GM19043 (cell line): ENCODE measurements around the gene PTGES2.

Source experiments
- ATAC-seq: cut with Tn5 transposase; IDR thresholded peaks from one replicate; pipeline ENCODE4 v1.9.1; 2021; ENCODE audit warnings: low read depth; ENCODE audit not compliant: unreplicated experiment

The PTGES2 gene

GRCh38 chr9:128127568-128127989 is at the start of gene PTGES2:
Gene PTGES2, minus strand, starts transcription at chr9:128127729. Its CDS starts 12 bp downstream, at chr9:128127717.
- ATAC-seq, result peak; percentile 50

GRCh38 chr9:128175726-128176125 is 48.2 kb upstream of the PTGES2 start:
- ATAC-seq, result no peak

GRCh38 chr9:128175102-128175563 is 47.6 kb upstream of the PTGES2 start:
- ATAC-seq, result no peak

- no peak for ATAC-seq
Measured at GRCh38 chr9:128174062-128174461, 46.5 kb upstream of the PTGES2 start.

GRCh38 chr9:128169925-128170324 is 42.4 kb upstream of the PTGES2 start:
- no peak for ATAC-seq

- no peak for ATAC-seq
Measured at GRCh38 chr9:128169492-128169891, 42.0 kb upstream of the PTGES2 start.

- ATAC-seq, result no peak
Measured at GRCh38 chr9:128168731-128169308, 41.3 kb upstream of the PTGES2 start.

GRCh38 chr9:128167209-128167608 is 39.7 kb upstream of the PTGES2 start:
- no peak for ATAC-seq

- no peak for ATAC-seq
Measured at GRCh38 chr9:128166169-128166568, 38.6 kb upstream of the PTGES2 start.

- no peak for ATAC-seq
Measured at GRCh38 chr9:128164307-128164885, 36.9 kb upstream of the PTGES2 start.

- no peak for ATAC-seq
Measured at GRCh38 chr9:128163523-128164306, 36.2 kb upstream of the PTGES2 start.

- ATAC-seq, result no peak
Measured at GRCh38 chr9:128163027-128163515, 35.5 kb upstream of the PTGES2 start.

GRCh38 chr9:128162215-128163026 is 34.9 kb upstream of the PTGES2 start:
- no peak for ATAC-seq

- ATAC-seq, result no peak
Measured at GRCh38 chr9:128161215-128161902, 33.8 kb upstream of the PTGES2 start.

- no peak for ATAC-seq
Measured at GRCh38 chr9:128160603-128160987, 33.1 kb upstream of the PTGES2 start.

GRCh38 chr9:128159784-128160602 is 32.5 kb upstream of the PTGES2 start, which contains the start of gene BBLN:
Gene BBLN, plus strand, starts transcription at chr9:128160265. Its CDS starts 143 bp downstream, at chr9:128160408.
- ATAC-seq, result peak; percentile 82

GRCh38 chr9:128159522-128159783 is 31.9 kb upstream of the PTGES2 start:
- no peak for ATAC-seq

- ATAC-seq, result no peak
Measured at GRCh38 chr9:128155736-128156500, 28.4 kb upstream of the PTGES2 start.
